Lower lobe of right lung (tissue), 2 donors: ENCODE results near the gene ZNF722. TPM values are rescaled to one million over a fixed set of nuclear protein-coding genes. Genes with fewer than 3 reads are reported as not detected.

Experiments
- ATAC-seq, 2 donors: fragments of 200-7000 bp; cut with Tn5 transposase; one replicate each; pipeline ENCODE4 v1.9.1; 2020 to 2022; ENCODE audit warnings: mild to moderate bottlenecking in 2 of 2, moderate library complexity in 2 of 2
- DNase-seq: peaks from one replicate; pipeline ENCODE4 v3.0.0-alpha.2; 2020
- H3K27ac ChIP-seq: fragments of 200-600 bp; one replicate; pipeline ENCODE4 v1.8.0; 2022
- H3K27me3 ChIP-seq: fragments of 200-600 bp; one replicate; pipeline ENCODE4 v1.8.0; 2022; ENCODE audit warnings: low read depth
- H3K36me3 ChIP-seq: fragments of 200-600 bp; one replicate; pipeline ENCODE4 v1.8.0; 2022; ENCODE audit warnings: mild to moderate bottlenecking
- H3K4me1 ChIP-seq: fragments of 200-600 bp; one replicate; pipeline ENCODE4 v1.8.0; 2022
- H3K4me3 ChIP-seq: fragments of 200-600 bp; one replicate; pipeline ENCODE4 v1.8.0; 2022; ENCODE audit warnings: mild to moderate bottlenecking
- H3K9me3 ChIP-seq: fragments of 200-600 bp; one replicate; pipeline ENCODE4 v1.8.0; 2022
- CTCF ChIP-seq: fragments of 200-600 bp; IDR thresholded peaks from one replicate; pipeline ENCODE4 v1.8.0; 2022; ENCODE audit warnings: antibody characterized with exemption, mild to moderate bottlenecking
- intact Hi-C: fragments of 100-400 bp; cut with DNase I; formaldehyde crosslinking; loops from one replicate; pipeline ENCODE4 v1.11.0; 2022
- total RNA-seq: library from RNA; stranded (reverse); fragmentation: NEBNext Ultra II Directional; extraction: Animal tissue kit (Norgen Biotek cat#: 25700); gene quantifications from one replicate; pipeline ENCODE4 v1.2.1, GENCODE V29; 2021
- donor health status: DM: no; HTN: yes; CAD: no; lungs with severe emphysema.

The ZNF722 gene
- total RNA-seq, 1 donor from 2014 or later: not detected

DNA sequence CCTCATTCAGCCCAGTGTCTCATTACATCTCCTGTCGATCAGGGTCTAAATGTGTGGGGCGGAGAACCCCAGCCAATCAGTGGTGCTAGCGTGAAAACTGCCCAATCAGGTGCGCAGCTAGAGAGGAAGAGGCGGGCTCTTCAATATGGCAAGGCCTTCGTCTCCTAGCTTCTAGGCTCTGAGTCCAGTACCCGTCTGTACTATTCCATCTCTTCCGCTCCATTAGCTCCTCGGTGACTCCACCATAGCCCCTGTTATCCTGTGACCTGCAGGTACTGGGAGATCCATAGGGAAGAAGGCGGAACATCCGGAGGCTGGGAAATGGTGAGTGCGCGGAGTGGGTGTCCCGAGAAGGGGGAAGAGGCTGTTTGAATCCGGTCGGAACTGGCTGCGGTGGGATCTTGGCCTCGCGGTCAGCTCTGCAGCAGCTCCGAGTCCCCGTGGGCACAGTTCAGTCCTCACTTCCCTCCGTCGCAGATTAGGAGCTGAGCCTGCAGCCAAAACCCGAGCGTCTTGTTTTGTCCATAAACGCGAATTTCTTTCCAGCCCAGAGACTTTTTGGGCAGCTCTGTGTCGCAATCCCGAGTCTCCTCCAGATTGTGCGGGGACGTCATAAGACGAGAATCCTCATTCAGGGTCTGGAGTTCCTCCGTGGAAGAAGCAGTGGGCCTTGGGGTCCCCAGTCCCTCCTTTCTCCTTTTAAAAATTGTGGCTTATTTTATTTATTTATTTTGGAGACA lies 46.8 kb downstream of the ZNF722 start, which contains the start of gene ZNF727:
Gene ZNF727 (plus strand): TSS at position 134 of the 740 bp plus-strand sequence. CDS start 188 bp downstream, at position 322.
- H3K4me1 ChIP-seq: peaks cover 5% of the 10 kb centered on the region
- no peaks in the 10 kb centered on the region for H3K27me3 ChIP-seq
- peak within 1 kb of the TSS; percentile 83 for H3K27ac ChIP-seq
- DNase-seq (peak; percentile 68), ATAC-seq (peak; percentile 93 to 99)
- H3K9me3 ChIP-seq: peaks cover 4% of the 10 kb centered on the region
- TF ChIP-seq CTCF: no peak
- H3K36me3 ChIP-seq: no peaks in the 10 kb centered on the region
- peak within 1 kb of the TSS; percentile 66 for H3K4me3 ChIP-seq
- intact Hi-C loops: no loop called here

- Histone ChIP-seq H3K4me3 (peak overlapping the region; percentile 66), H3K9me3 (peaks cover 4% of the 10 kb centered on the region), H3K27ac (peak overlapping the region; percentile 83), H3K4me1 (peaks cover 5% of the 10 kb centered on the region), H3K27me3 (no peaks in the 10 kb centered on the region), H3K36me3 (no peaks in the 10 kb centered on the region)
- no peak for DNase-seq
- intact Hi-C loops: no loop called here
- ATAC-seq: peak in 1 of 2 donors; percentile 6
- TF ChIP-seq CTCF: no peak
Observed at GRCh38 chr7:64046041-64046389, 47.4 kb downstream of the ZNF722 start.

Other genes starting within 250 kb of the ZNF722 start
- gene ZNF727, start 46.6 kb downstream of the ZNF722 start, total RNA-seq: 5.4 TPM
- not detected for gene ZNF735, start 208.4 kb downstream of the ZNF722 start, total RNA-seq
- gene ZNF679, start 229.6 kb downstream of the ZNF722 start, total RNA-seq: not detected